NCI-H748 (cell line): ENCODE measurements around the gene UCN3.
A peak's percentile ranks its signal among the peaks of the same experiment; 100 is the strongest.
"Not testable (repeated sequence)": the region's sequence is repeated elsewhere in the genome, so short reads cannot be mapped to it uniquely, and the experiment has no call there.

Experiments used
- DNase-seq: peaks from one replicate; lab custom pipeline; 2025; ENCODE audit not compliant: unreplicated experiment; lab: John Stamatoyannopoulos, UW

Gene UCN3

DNA sequence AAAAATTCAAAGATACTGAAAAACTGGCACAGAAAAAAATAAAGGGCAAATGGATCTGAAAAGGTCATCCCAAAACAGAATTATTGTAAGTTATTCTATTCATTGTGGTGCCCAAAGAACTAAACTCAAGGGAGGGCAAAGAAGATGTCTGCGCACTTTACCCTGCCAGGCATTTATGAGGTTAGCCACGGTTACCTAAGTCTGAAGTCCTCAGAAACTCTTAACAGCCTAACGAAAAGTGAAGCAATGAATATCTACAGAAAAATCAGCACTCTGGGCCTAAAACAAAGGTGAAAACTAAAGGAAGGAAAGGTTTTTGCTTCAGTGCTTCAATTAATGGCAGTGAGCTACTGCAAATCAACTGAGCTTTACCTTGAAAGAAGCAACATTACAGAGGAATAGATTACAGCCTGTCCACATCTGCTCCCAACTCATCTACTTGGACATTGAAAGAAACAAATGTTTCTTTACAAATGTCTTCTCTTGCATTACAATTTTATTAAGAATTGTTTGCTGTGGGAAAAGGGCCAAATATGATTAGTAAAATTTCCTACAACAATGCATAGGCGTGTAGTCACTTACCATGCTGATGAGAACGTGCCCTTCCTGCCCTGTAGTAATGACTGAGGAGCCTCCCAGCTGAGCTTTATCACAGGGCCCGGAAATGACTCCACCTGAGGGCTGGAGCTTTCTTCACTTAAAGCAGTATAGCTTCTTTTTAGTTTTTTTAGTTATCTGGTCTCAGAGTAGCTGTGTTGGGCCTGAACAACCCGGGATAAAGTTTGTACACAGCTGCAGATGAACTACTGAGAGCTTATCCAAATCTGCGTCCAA, 39.7 kb downstream of the UCN3 start, which contains the start of gene TUBAL3:
Gene TUBAL3, minus strand, starts transcription at position 621 of the 834 bp plus-strand sequence. Its CDS starts 36 bp downstream, at position 585.
- DNase-seq: no peak

DNA sequence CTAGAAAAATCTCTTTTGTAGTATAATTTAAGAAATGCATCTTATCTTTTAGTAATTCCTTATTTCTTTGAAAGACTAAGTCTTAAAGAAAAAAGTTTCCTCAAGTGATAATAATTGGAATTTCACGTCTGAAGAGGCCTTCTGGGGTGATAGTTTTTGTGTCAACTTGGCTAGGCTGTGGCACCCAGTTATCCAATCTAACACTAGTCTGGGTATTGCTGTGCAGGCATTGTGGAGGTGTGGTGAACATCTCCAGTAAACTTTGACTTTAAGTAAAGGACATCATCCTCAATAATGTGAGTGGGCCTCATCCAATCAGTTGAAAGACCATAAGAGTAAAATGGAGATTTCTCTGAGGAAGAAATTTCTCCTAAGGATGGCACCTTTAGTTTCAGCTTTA, 42.2 kb downstream of the UCN3 start:
- DNase-seq: no peak

DNA sequence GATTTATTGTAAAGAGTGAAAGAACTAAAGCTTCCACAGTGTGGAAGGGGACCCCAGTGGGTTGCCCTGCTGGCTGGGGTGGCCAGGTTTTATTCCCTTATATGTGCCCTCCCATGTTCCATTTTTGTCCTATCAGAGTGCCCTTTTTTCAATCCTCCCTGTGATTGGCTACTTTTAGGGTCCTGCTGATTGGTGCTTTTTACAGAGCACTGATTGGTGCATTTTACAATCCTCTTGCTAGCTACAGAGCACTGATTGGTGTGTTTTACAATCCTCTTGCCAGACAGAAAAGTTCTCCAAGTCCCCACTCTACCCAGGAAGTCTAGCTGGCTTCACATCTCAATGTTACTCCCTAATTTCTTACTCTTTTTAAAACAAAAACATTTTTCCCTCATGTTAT, 46.0 kb downstream of the UCN3 start:
- DNase-seq: not testable (repeated sequence)

- DNase-seq: no peak
Measured at GRCh38 chr10:5411941-5412276, 47.1 kb downstream of the UCN3 start.

- peak; percentile 89 for DNase-seq
Measured at GRCh38 chr10:5412277-5412941, 47.6 kb downstream of the UCN3 start, which contains the start of gene NET1. NET1 (plus strand) TSS chr10:5412557; CDS start chr10:5412693, 136 bp downstream.

DNA sequence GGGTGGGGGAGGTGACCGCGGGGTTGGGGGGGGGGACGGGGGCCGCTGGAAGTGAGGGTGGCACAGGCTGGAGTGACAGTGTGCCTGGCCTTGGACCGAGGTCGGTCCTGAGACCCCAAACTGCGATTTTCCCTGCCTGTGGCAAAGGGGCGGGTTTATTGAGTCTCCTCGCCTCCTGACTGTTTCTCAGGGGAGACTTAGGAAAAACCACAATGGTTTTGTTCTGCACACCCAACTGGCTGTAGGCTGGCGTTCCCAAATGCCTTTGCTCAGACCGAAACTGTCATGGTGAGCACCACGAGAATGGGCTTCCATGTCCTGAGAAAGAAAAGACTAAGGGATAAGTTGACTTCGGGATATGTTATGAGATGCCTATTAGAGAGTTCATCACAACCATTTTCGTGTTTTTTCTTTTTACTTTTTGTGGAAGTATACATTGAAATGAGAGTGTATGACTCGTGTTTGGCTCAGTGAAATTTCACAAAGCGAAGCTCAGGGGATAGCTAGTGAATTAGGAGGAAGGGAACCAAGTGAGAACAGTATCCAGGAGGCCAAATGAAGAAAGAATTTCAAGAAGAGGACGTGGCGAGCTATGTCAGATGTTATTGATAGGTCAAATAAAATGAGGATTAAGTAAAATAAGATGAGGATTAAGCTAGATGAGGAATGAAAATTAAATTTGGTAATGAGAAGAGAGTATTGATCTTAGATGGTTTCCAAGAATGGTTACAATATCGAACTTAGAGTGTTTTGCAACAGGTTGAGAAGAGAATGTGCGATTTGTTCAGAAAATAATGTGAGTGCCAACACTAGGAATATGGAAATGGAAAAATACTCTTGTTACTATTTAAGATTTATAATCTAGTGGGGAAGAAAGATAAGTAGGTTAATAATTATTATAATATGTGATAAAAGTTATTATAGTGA, 48.5 kb downstream of the UCN3 start:
- peak; percentile 38 for DNase-seq

- DNase-seq: no peak
Measured at GRCh38 chr10:5416981-5417380, 52.2 kb downstream of the UCN3 start.

- no peak for DNase-seq
Measured at GRCh38 chr10:5418584-5418983, 53.8 kb downstream of the UCN3 start.

- no peak for DNase-seq
Measured at GRCh38 chr10:5419466-5420094, 54.8 kb downstream of the UCN3 start.

GRCh38 chr10:5423771-5424170, 59.0 kb downstream of the UCN3 start:
- DNase-seq: no peak
